ENCODE measurements around the gene TACC2.

DNA sequence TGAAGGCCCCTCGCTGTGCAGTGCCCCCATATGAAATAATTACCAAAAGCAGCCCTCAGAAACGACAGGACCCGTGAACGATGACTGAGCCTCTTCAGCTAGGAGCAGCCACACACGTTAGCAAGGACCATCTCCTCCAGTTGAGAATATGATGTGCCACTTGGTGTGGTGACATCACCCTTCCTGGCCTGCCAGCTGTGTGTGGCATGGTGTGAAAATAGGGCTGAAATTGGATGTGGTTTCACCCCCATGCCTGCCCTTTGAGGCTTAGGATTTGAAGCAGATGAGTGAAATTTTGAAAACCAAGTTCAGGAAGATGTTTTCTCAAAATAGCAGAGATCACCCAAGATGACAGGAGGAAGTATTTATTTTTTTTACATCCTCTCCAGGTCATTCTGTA, 233.0 kb downstream of the TACC2 start:
- no peak for TF ChIP-seq POLR2A (IDR thresholded peaks at IDR 0.05; ENCODE audit: low read depth, low read length)
- TF ChIP-seq, protein P1, sequence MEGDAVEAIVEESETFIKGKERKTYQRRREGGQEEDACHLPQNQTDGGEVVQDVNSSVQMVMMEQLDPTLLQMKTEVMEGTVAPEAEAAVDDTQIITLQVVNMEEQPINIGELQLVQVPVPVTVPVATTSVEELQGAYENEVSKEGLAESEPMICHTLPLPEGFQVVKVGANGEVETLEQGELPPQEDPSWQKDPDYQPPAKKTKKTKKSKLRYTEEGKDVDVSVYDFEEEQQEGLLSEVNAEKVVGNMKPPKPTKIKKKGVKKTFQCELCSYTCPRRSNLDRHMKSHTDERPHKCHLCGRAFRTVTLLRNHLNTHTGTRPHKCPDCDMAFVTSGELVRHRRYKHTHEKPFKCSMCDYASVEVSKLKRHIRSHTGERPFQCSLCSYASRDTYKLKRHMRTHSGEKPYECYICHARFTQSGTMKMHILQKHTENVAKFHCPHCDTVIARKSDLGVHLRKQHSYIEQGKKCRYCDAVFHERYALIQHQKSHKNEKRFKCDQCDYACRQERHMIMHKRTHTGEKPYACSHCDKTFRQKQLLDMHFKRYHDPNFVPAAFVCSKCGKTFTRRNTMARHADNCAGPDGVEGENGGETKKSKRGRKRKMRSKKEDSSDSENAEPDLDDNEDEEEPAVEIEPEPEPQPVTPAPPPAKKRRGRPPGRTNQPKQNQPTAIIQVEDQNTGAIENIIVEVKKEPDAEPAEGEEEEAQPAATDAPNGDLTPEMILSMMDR (IDR thresholded peaks at IDR 0.05; ENCODE audit: extremely low read depth in 1 of 2, insufficient read depth in 1 of 2, low read depth in 1 of 2, low read length in 2 of 2): no peak
- TF ChIP-seq GATA2 (IDR thresholded peaks at IDR 0.05; ENCODE audit: insufficient read depth, insufficient read length, low read depth, low read length): no peak
- TF ChIP-seq EZH2 (IDR thresholded peaks at IDR 0.05; ENCODE audit: borderline replicate concordance, low read depth, low read length, severe bottlenecking): no peak
